ENCODE data around the gene SLC6A12.
"Not testable (repeated sequence)": the region's sequence is repeated elsewhere in the genome, so short reads cannot be mapped to it uniquely, and the experiment has no call there.

The SLC6A12 gene

DNA sequence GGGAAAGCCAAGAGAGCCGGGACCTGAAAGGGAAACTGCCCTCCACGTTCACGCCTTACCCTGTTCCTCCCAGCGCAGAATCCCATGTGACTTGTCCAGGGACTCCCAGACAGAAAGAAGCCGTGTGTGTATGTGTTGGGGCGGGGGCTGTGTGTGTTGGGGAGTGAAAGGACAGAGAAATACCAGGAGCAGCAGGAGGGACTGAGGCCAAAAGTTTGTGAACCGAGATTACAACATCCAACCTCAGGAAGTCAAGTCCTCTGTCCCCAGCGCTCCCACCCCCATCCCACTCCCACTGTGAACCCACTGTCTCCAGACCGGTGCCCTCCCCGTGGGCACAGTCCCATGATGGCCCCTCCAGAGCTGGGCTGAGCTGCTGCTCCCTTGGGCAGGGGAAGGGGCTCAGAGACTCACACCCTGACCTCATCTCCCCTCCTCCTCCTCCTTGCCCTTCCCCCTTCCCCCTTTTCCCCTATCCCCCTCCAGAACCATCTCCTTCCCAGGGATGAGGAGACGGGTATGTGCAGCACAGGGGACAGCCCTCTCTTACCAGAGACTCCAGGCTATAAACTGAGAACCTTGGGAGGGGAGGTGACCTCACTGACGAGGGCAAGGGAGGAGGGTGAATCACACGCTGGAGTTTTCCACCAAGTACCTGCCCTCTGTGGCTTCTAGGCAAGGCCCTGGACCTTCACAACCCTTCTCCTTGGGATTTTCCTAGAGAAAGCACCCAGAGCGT, at the start of gene SLC6A12:
Gene SLC6A12, minus strand, starts transcription at position 155 of the 739 bp plus-strand sequence. CDS start 4,171 bp downstream, outside the sequence.
- DNase-seq = no peak

- no peak for DNase-seq
Measured at GRCh38 chr12:263574-263973, 49.6 kb upstream of the SLC6A12 start.

DNA sequence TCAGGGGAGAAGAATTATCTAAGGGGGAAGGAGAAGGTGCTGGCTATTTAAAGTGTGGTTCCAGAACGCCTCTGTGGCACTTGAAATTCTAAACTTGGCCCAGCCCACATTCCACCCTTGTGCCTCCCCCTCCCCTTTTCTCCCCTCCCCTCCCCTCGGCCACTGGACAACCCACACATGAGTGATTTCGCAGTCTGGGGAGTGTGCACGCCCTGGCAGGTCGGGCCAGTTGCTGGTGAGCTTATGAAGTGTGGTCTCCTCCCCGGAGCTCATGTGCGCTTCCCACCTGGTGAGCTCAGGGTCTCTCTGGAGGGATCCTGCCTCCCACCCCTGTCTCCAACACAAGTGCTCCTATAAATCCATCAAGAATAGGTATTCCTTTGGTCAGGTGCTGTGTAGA, 48.9 kb upstream of the SLC6A12 start, which contains the start of gene SLC6A13:
Gene SLC6A13, minus strand, starts transcription at position 20 of the 400 bp plus-strand sequence. CDS start 2,784 bp downstream, outside the sequence.
- DNase-seq = no peak

DNA sequence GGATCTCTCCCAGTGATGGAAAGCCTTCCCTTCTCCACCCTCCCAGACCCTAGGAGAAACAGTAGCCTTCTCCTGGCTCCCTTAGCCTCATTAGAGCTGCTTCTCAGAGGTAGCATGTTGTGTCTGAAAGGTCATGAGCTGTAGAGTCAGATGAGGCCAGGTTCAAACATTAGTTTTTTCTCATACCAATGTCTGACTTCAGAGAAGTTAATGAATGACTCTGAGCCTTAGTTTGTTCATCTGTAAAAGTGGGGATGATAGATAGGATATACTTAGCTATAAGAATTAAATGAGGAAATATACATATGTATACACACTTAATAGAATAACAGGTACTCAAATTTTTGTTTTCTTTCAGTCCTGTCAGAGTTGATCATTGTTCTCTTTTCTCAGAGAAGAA, 48.2 kb upstream of the SLC6A12 start:
- DNase-seq = no peak

DNA sequence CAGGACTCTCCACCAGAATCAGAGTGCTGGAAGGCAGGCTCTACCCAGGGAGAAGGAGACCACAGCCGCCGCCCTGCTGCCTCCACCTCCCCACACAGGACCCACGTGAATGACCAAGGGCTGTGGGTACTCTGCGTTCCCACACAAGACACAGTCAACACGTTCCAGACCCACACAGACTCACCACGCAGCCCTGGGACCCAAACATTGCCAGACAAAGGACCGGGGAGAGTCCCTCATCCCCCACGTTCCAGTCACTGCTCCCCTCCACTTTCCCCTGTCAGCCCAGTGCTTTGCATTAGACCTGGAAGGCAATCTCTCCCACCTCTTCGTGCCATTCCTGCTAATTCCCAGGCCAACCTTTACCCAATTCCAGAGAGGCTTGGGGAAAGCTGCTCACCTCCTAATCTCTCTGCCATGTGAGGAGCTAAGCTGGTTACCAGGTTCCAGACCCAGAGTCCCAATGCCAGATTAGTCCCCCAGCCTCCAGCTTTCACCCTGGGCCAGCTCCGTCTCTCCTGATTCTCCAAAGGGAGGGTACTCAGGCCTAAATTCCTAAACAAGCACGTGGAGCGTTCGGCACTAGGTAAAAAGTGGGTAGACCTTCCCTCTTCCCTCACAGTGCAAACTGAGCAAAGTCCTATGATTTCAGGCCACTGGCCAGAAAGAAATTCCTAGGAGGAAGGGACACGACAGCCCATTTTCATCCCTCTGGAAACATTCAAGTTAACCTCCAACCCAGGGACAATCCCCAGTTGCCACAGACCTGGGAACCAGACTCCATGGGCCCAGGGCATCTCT, 43.8 kb upstream of the SLC6A12 start:
- no peak for DNase-seq

DNA sequence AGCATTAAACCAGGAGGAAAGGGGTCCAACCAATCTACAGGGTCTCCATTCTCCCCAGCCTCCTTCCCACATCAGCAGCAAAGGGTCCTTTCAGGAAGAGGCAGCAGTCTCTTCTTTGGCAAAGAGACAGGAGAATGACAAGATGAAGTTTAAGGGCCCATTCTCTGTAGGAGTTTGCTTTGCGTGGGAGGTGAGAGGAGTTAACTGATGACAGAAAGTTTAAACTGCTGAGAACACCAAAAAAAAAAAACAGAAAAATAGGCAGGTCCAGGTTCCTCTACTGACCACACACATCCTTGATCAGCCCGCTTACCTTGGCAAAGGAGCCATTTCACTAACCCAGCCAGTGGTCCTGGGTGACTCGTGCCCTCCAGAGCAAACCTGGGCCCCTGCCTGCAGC, 43.0 kb upstream of the SLC6A12 start:
- DNase-seq = no peak

- no peak for DNase-seq
Measured at GRCh38 chr12:256225-256624, 42.3 kb upstream of the SLC6A12 start.

DNA sequence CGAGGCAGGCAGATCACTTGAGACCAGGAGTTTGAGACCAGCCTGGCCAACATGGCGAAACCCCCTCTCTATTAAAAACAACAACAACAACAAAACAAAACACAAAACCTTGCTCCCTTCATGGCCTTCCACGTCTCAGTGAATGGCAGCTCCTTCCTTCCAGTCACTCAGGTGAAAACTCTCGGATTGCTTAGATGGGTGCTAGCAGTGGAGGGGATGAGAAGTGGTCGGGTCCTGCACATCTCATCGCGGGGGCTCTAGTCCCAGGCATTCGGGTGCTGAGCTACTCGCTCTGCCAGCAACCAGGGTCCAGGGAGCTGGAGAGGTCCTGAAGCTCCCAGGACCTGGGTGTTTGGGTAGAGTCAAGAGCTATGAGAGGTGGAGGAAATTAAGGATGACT, 41.0 kb upstream of the SLC6A12 start:
- no peak for DNase-seq

DNA sequence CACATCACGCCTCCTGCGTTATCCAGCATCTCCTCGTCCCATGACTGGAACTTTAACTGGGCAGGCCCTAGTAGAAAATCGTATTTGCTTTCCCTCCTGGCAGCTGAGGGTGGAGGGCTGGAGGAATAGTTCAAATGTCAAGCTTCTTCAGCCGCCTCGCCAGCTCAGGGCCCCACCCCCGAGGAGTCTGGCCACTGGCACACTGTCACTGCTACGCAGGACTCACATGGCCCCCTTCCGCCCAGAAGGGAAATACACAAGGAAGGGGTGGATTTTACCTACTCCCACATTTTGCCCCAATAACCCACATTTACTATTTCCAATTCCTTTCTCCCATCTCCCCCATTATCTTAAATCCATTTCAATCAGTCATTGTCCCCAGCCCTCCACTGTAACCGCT, 40.1 kb upstream of the SLC6A12 start:
- DNase-seq = no peak

DNA sequence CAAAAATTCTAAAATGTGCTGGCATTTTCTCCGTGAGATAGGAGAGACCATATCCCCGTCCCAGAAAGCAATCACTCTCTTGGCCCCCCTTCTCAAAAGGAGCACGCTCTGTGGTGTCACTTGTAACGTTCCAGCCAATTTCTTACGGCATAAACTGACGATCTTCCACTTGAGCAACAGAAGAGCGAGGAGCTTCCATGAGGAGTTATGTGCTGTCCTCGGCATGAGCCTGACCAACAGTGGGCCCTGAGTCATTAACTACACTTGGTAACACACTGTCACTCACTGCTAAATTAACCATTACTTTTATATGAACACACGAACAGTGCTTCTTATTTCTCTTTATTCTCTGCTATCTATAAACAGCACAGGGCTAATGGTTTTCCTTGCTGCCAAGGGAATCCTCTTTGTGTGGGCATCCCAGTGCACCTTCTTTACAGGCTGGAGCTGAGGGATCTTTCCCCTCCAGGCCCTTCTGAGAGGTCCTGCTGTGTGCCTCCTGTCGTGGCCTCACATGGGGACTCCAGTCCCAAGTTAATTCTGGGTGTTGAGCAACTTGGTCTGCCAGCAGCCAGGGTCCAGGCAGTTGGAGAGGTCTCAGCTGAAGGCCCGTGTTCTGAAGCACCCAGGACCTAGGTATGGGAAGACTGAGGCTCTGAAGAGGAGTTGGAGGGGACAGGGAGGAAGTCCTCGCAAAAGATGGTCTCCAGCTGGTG, 39.3 kb upstream of the SLC6A12 start:
- DNase-seq = no peak

- no peak for DNase-seq
Measured at GRCh38 chr12:252636-253035, 38.7 kb upstream of the SLC6A12 start.

DNA sequence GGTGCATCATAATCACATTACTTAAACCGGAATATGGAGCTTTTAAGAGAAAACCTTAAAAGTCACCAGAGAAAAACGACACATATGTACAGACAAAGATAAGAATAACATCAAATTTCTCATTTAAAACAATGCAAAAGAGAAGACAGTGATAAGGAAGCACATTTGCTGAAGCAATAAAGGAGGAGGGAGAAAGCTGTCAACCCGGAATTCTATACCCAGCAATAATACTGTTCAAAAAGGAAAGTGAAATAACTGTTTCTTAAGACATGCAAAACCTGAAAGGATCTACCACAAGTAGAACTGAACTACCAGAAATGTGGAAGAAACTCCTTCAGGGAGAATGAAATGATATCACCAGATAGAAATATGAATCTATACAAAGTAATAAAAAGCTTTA, 33.3 kb upstream of the SLC6A12 start:
- DNase-seq = no peak

- DNase-seq = no peak
Measured at GRCh38 chr12:243381-243780, 29.4 kb upstream of the SLC6A12 start.

GRCh38 chr12:242496-242895, 28.5 kb upstream of the SLC6A12 start:
- no peak for DNase-seq

DNA sequence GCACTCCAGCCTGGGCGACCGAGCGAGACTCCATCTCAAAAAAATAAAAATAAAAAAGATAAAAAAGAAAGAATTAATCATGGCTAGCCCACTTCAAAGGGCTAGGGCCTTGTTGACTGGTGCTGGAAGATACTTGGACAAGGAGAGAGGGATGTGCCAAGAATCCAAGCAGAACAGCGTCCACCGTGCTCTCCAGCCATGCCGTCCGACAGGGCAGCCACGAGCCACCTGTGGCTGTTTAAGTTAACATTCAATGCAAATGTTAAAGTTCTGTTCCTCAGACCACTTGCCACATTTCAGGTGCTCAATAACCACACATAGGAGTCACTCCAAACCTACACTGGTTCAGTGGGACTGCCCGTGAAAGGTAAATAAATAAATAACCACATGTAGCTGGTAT, 27.3 kb upstream of the SLC6A12 start:
- DNase-seq = no peak

DNA sequence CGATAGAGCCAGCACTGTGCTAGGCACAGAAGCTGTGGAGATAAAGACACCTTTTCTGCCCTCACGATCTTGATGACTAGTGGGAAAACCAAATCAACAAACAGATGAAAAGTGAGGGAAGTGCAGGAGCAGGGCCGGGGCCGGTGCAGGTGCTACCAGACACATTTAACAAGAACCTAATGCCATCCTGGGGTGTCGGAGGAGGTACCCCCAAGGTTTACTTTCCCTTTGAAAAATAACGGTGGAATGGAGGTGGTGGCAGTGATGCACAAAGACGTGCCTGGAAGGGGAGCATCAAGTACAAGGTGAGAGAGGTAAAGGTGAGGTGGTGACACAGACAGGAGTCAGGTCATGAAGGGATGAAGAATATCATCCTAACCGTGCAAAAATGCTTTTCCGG, 26.6 kb upstream of the SLC6A12 start:
- DNase-seq = no peak

DNA sequence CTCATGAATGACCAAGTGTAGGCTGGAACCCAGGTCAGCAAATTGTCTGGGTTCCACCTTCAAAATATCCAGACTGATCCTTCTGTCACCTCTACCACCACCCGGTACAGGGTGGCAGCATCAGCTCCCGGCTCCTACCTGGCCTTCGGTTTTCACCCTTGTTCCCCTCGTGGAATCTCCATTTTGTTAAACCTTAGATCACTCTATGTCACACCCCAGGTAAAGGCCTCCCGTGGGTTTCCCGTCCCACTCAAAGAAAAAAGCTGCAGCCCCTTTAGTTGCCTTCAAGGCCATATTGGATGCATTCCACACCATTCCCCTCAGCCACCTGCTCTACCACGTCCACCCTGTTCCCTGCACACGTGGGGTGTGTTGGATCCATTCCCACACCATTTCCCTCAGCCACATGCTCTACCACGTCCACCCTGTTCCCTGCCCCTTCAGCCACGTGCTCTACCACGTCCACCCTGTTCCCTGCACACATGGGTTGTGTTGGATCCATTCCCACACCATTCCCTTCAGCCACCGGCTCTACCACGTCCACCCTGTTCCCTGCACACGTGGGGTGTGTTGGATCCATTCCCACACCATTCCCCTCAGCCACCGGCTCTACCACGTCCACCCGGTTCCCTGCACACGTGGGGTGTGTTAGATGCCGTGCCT, 24.9 kb upstream of the SLC6A12 start:
- DNase-seq = no peak

DNA sequence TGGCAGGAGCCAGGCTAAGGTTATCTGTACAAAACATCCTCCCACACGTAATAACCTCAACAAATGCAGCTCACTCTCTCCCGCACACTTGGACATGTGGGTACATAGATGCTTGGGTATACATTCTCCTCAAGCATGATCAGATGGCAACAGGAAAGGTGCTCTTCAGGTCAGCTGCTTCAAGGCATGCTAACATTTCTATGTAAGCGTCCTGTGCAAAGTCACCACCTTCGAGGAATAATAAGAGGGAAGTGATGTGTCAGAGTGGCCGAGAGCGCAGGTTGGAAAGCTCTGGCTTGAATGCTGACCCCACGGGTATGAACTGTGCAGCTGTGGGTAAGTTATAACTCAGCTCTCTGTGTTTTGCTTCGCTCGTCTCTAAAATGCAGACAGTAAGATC, 24.2 kb upstream of the SLC6A12 start:
- DNase-seq = no peak

DNA sequence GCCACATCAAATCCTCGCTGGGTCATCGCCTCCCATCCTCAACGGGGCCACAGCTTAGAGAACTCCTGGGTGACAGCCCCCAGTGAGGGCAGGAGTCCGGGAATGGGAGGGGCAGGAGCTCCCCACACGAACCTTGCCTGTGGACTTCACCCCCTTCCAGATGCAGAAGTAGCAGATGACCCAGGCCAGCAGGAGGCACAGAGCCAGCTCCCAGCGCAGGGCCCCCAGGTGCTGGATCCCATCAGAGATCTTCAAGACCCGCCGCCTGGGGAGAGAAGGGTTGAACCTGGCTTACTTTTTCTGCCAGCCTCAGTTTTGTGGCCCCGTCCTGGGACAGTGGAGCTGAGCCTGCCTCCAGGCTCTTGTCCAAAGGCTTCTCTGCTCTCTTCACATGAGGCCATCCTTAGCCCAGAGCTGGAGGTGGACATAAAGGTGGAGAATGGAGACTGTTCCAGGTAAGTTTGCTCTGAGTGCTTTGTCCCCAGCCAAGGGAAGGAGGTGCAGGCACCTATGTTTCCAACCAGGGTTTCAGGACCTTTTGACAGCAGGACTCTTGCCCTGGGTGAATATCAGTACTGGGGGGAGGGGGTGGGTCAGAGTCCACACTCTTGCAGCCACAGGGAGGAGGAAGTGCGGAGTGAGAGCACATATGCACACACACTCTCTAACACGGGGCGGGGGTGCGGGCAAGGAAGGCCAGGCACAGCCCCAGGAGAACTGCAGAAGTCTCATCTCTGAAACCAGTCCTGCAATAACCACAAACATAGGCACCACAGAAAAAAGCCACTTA, 23.3 kb upstream of the SLC6A12 start:
- no peak for DNase-seq

GRCh38 chr12:236445-236844, 22.5 kb upstream of the SLC6A12 start:
- DNase-seq = no peak

DNA sequence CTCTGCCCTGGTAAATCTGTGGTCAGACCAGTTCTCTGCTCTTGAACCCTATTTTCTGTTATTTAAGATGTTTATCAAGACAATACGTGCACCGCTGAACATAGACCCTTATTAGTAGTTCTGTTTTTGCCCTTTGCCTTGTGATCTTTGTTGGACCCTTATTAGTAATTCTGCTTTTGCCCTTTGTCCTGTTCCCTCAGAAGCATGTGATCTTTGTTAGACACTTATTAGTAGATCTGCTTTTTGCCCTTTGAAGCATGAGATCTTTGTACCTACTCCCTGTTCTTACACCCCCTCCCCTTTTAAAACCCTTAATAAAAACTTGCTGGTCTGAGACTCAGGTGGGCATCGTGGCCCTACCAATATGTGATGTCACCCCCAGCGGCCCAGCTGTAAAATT, 22.0 kb upstream of the SLC6A12 start:
- DNase-seq = not testable (repeated sequence)

DNA sequence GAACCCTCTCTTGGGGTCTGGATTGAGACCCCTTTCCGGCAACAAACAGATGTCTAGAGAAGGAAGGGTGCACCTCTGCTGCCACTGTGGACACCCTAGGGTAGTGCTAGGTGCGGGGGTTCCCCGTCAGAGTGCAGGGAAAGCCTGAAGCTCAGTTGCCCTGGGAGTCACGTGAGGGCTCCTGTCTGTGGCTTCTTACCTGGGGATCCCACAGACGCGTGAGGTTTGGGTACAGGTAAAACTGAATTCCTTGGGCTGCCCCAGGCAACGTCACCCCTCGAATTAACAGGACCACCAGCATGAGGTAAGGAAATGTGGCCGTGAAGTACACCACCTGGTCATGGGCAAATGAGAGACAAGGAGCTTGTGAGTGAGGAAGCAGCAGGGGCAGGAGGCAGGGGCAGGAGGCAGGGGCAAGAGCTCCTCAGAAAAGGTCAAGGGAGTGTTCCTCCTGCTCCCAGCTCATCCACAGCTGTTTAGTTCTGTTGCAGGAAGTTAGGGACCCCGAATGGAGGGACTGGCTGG, 21.0 kb upstream of the SLC6A12 start:
- DNase-seq = no peak

Data from NCI-H1694 treated with DMSO at 0.1 percent for 48 hours (cell line).